Sigmoid colon (tissue), 4 donors: ENCODE data around the gene CATSPERB.

Experiments
- EP300 ChIP-seq, 4 donors: sonication (generic); formaldehyde crosslinking; IDR thresholded peaks; one replicate each; pipeline ENCODE4 v1.6.1; 2017; ENCODE audit warnings: antibody characterized with exemption in 4 of 4
- POLR2A ChIP-seq, 2 donors: fragments of 450-650 bp; IDR thresholded peaks; one replicate each; pipeline ENCODE4 v1.6.1; 2016; ENCODE audit warnings: antibody characterized with exemption in 2 of 2, mild to moderate bottlenecking in 2 of 2, moderate library complexity in 2 of 2
- POLR2AphosphoS5 ChIP-seq, 4 donors: sonication (generic); formaldehyde crosslinking; IDR thresholded peaks; one replicate each; pipeline ENCODE4 v1.6.1; 2017; ENCODE audit warnings: antibody characterized with exemption in 4 of 4
- TF ChIP-seq, protein P1 (sequence below), 4 experiments: fragments of 450-650 bp in 3 of 4; fragments of 200-600 bp in 1 of 4; IDR thresholded peaks; one replicate each; pipeline ENCODE4 v1.5.1; 2016 to 2019; ENCODE audit warnings: antibody characterized with exemption in 4 of 4, mild to moderate bottlenecking in 3 of 4, moderate library complexity in 2 of 4

DNA sequence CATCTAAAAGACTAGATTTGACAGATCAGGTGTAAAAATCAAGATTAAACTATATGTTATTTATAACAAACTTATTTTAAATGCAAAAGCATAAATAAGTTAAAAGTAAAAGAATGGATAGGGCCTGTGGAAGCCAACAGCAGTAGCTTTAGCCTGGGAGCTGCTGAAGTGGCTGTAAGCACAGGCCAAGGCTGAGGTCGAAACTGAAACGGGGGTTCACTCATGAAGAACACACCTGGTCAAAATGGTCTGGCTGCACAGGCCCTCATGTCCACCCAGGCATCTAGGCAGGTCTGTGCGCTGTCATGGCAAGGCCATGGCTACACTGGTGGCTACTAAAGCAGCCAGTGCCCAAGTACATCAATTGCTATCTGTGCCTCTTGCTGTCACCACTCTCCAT lies 23.1 kb downstream of the CATSPERB start:
- TF ChIP-seq POLR2A (IDR thresholded peaks at IDR 0.05) (no peak), POLR2AphosphoS5 (IDR thresholded peaks at IDR 0.05) (no peak), EP300 (IDR thresholded peaks at IDR 0.05) (no peak)
- TF ChIP-seq, protein P1, sequence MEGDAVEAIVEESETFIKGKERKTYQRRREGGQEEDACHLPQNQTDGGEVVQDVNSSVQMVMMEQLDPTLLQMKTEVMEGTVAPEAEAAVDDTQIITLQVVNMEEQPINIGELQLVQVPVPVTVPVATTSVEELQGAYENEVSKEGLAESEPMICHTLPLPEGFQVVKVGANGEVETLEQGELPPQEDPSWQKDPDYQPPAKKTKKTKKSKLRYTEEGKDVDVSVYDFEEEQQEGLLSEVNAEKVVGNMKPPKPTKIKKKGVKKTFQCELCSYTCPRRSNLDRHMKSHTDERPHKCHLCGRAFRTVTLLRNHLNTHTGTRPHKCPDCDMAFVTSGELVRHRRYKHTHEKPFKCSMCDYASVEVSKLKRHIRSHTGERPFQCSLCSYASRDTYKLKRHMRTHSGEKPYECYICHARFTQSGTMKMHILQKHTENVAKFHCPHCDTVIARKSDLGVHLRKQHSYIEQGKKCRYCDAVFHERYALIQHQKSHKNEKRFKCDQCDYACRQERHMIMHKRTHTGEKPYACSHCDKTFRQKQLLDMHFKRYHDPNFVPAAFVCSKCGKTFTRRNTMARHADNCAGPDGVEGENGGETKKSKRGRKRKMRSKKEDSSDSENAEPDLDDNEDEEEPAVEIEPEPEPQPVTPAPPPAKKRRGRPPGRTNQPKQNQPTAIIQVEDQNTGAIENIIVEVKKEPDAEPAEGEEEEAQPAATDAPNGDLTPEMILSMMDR (IDR thresholded peaks at IDR 0.05) = no peak
